ENCODE data around the gene TASP1.

The TASP1 gene

GRCh38 chr20:13442986-13443385 lies 195.7 kb downstream of the TASP1 start:
- no peak for DNase-seq (ENCODE audit: low read depth, low spot score)
- H3K36me3 ChIP-seq (ENCODE audit: insufficient read depth, insufficient read length, low read length), result no peaks in the 10 kb centered on the region
- no peak overlapping the region for H3K9ac ChIP-seq (ENCODE audit: insufficient read length, low read depth)
- TF ChIP-seq YY1 (IDR thresholded peaks at IDR 0.05; ENCODE audit: insufficient read depth, insufficient read length) (no peak), ZNF274 (IDR thresholded peaks at IDR 0.05; ENCODE audit: low read depth, low read length) (no peak), SUZ12 (IDR thresholded peaks at IDR 0.05; ENCODE audit: extremely low read depth, insufficient read depth, insufficient read length) (no peak)
- no peaks in the 10 kb centered on the region for H3K9me3 ChIP-seq (ENCODE audit: insufficient read depth, low read length)
- no peaks in the 10 kb centered on the region for H3K27me3 ChIP-seq (ENCODE audit: insufficient read depth, insufficient read length)
- no peak overlapping the region for H3K4me3 ChIP-seq (ENCODE audit: insufficient read length, low read depth)
- H3K4me1 ChIP-seq (ENCODE audit: insufficient read depth, insufficient read length), result no peaks in the 10 kb centered on the region

GRCh38 chr20:13441388-13441787 lies 197.3 kb downstream of the TASP1 start:
- Histone ChIP-seq H3K27me3 (ENCODE audit: insufficient read depth, insufficient read length) (no peaks in the 10 kb centered on the region), H3K4me1 (ENCODE audit: insufficient read depth, insufficient read length) (no peaks in the 10 kb centered on the region), H3K9me3 (ENCODE audit: insufficient read depth, low read length) (no peaks in the 10 kb centered on the region), H3K36me3 (ENCODE audit: insufficient read depth, insufficient read length, low read length) (no peaks in the 10 kb centered on the region), H3K4me3 (ENCODE audit: insufficient read length, low read depth) (no peak overlapping the region), H3K9ac (ENCODE audit: insufficient read length, low read depth) (no peak overlapping the region)
- TF ChIP-seq YY1 (IDR thresholded peaks at IDR 0.05; ENCODE audit: insufficient read depth, insufficient read length) (no peak), SUZ12 (IDR thresholded peaks at IDR 0.05; ENCODE audit: extremely low read depth, insufficient read depth, insufficient read length) (no peak), ZNF274 (IDR thresholded peaks at IDR 0.05; ENCODE audit: low read depth, low read length) (no peak)
- no peak for DNase-seq (ENCODE audit: low read depth, low spot score)

DNA sequence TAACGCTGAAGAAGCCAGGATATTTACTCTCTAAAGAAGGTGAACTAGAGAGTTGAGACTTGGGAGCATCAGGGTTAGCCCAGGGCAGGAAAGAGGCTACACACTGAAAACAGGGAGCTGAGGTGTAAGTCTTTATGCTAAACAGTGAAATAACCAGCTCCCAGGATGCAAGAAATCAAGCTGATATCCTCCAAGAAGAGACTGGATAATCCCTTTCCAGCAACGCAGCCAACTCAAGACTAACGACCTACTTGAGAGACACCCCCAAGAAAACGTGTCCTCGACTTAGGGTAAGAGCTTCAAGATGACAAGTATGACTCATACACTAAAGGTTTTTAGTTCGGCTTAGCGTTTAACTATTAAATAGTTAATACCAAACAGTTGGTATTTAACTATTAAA lies 202.2 kb downstream of the TASP1 start:
- H3K9me3 ChIP-seq (ENCODE audit: insufficient read depth, low read length), result no peaks in the 10 kb centered on the region
- DNase-seq (ENCODE audit: low read depth, low spot score), result no peak
- no peak overlapping the region for H3K4me3 ChIP-seq (ENCODE audit: insufficient read length, low read depth)
- H3K27me3 ChIP-seq (ENCODE audit: insufficient read depth, insufficient read length), result no peaks in the 10 kb centered on the region
- no peaks in the 10 kb centered on the region for H3K36me3 ChIP-seq (ENCODE audit: insufficient read depth, insufficient read length, low read length)
- no peak overlapping the region for H3K9ac ChIP-seq (ENCODE audit: insufficient read length, low read depth)
- TF ChIP-seq YY1 (IDR thresholded peaks at IDR 0.05; ENCODE audit: insufficient read depth, insufficient read length), result no peak
- TF ChIP-seq SUZ12 (IDR thresholded peaks at IDR 0.05; ENCODE audit: extremely low read depth, insufficient read depth, insufficient read length), result no peak
- TF ChIP-seq ZNF274 (IDR thresholded peaks at IDR 0.05; ENCODE audit: low read depth, low read length), result no peak
- H3K4me1 ChIP-seq (ENCODE audit: insufficient read depth, insufficient read length), result no peaks in the 10 kb centered on the region

GRCh38 chr20:13432126-13432525 lies 206.6 kb downstream of the TASP1 start:
- no peak overlapping the region for H3K9ac ChIP-seq (ENCODE audit: insufficient read length, low read depth)
- no peaks in the 10 kb centered on the region for H3K9me3 ChIP-seq (ENCODE audit: insufficient read depth, low read length)
- no peak for DNase-seq (ENCODE audit: low read depth, low spot score)
- no peak for TF ChIP-seq YY1 (IDR thresholded peaks at IDR 0.05; ENCODE audit: insufficient read depth, insufficient read length)
- TF ChIP-seq SUZ12 (IDR thresholded peaks at IDR 0.05; ENCODE audit: extremely low read depth, insufficient read depth, insufficient read length), result no peak
- TF ChIP-seq ZNF274 (IDR thresholded peaks at IDR 0.05; ENCODE audit: low read depth, low read length), result no peak
- no peaks in the 10 kb centered on the region for H3K27me3 ChIP-seq (ENCODE audit: insufficient read depth, insufficient read length)
- no peaks in the 10 kb centered on the region for H3K4me1 ChIP-seq (ENCODE audit: insufficient read depth, insufficient read length)
- H3K36me3 ChIP-seq (ENCODE audit: insufficient read depth, insufficient read length, low read length), result no peaks in the 10 kb centered on the region
- no peak overlapping the region for H3K4me3 ChIP-seq (ENCODE audit: insufficient read length, low read depth)

- no peaks in the 10 kb centered on the region for H3K9me3 ChIP-seq (ENCODE audit: insufficient read depth, low read length)
- TF ChIP-seq YY1 (IDR thresholded peaks at IDR 0.05; ENCODE audit: insufficient read depth, insufficient read length), result no peak
- no peak for TF ChIP-seq ZNF274 (IDR thresholded peaks at IDR 0.05; ENCODE audit: low read depth, low read length)
- no peak for TF ChIP-seq SUZ12 (IDR thresholded peaks at IDR 0.05; ENCODE audit: extremely low read depth, insufficient read depth, insufficient read length)
- no peaks in the 10 kb centered on the region for H3K4me1 ChIP-seq (ENCODE audit: insufficient read depth, insufficient read length)
- no peaks in the 10 kb centered on the region for H3K27me3 ChIP-seq (ENCODE audit: insufficient read depth, insufficient read length)
- DNase-seq (ENCODE audit: low read depth, low spot score), result no peak
- H3K36me3 ChIP-seq (ENCODE audit: insufficient read depth, insufficient read length, low read length), result no peaks in the 10 kb centered on the region
- H3K9ac ChIP-seq (ENCODE audit: insufficient read length, low read depth), result no peak overlapping the region
- H3K4me3 ChIP-seq (ENCODE audit: insufficient read length, low read depth), result no peak overlapping the region
Observed at GRCh38 chr20:13430346-13431002, 208.3 kb downstream of the TASP1 start.

- TF ChIP-seq ZNF274 (IDR thresholded peaks at IDR 0.05; ENCODE audit: low read depth, low read length) (no peak), YY1 (IDR thresholded peaks at IDR 0.05; ENCODE audit: insufficient read depth, insufficient read length) (no peak), SUZ12 (IDR thresholded peaks at IDR 0.05; ENCODE audit: extremely low read depth, insufficient read depth, insufficient read length) (no peak)
- no peaks in the 10 kb centered on the region for H3K27me3 ChIP-seq (ENCODE audit: insufficient read depth, insufficient read length)
Observed at GRCh38 chr20:13428684-13429083, 210.0 kb downstream of the TASP1 start.

GRCh38 chr20:13426870-13427269 lies 211.9 kb downstream of the TASP1 start:
- DNase-seq (ENCODE audit: low read depth, low spot score), result no peak
- H3K9me3 ChIP-seq (ENCODE audit: insufficient read depth, low read length), result no peaks in the 10 kb centered on the region
- no peaks in the 10 kb centered on the region for H3K27me3 ChIP-seq (ENCODE audit: insufficient read depth, insufficient read length)
- no peaks in the 10 kb centered on the region for H3K4me1 ChIP-seq (ENCODE audit: insufficient read depth, insufficient read length)
- no peak overlapping the region for H3K4me3 ChIP-seq (ENCODE audit: insufficient read length, low read depth)
- H3K9ac ChIP-seq (ENCODE audit: insufficient read length, low read depth), result no peak overlapping the region
- no peaks in the 10 kb centered on the region for H3K36me3 ChIP-seq (ENCODE audit: insufficient read depth, insufficient read length, low read length)
- no peak for TF ChIP-seq YY1 (IDR thresholded peaks at IDR 0.05; ENCODE audit: insufficient read depth, insufficient read length)
- no peak for TF ChIP-seq ZNF274 (IDR thresholded peaks at IDR 0.05; ENCODE audit: low read depth, low read length)
- TF ChIP-seq SUZ12 (IDR thresholded peaks at IDR 0.05; ENCODE audit: extremely low read depth, insufficient read depth, insufficient read length), result no peak

More at GRCh38 chr20:13428684-13429083, 210.0 kb downstream of the TASP1 start:
- Histone ChIP-seq H3K9me3 (ENCODE audit: insufficient read depth, low read length) (no peaks in the 10 kb centered on the region), H3K9ac (ENCODE audit: insufficient read length, low read depth) (no peak overlapping the region), H3K4me1 (ENCODE audit: insufficient read depth, insufficient read length) (no peaks in the 10 kb centered on the region), H3K4me3 (ENCODE audit: insufficient read length, low read depth) (no peak overlapping the region), H3K36me3 (ENCODE audit: insufficient read depth, insufficient read length, low read length) (no peaks in the 10 kb centered on the region)
- no peak for DNase-seq (ENCODE audit: low read depth, low spot score)

All from NT2/D1 (cell line).